HG03060 (cell line): ENCODE data around the gene EN2.

Experiments used
- ATAC-seq: cut with Tn5 transposase; IDR thresholded peaks from one replicate; pipeline ENCODE4 v1.9.1; 2021; ENCODE audit warnings: low read depth, moderate number of reproducible peaks; ENCODE audit not compliant: unreplicated experiment

EN2 gene

GRCh38 chr7:155458111-155458877 lies at the start of gene EN2:
Gene EN2, plus strand, starts transcription at chr7:155458129. Its CDS starts 249 bp downstream, at chr7:155458378.
- ATAC-seq = no peak

GRCh38 chr7:155408651-155409586 lies 49.0 kb upstream of the EN2 start:
- ATAC-seq = no peak

- no peak for ATAC-seq
These were observed 47.9 kb upstream of the EN2 start for GRCh38 chr7:155409980-155410379.

- no peak for ATAC-seq
These were observed 47.5 kb upstream of the EN2 start for GRCh38 chr7:155410431-155410830.

DNA sequence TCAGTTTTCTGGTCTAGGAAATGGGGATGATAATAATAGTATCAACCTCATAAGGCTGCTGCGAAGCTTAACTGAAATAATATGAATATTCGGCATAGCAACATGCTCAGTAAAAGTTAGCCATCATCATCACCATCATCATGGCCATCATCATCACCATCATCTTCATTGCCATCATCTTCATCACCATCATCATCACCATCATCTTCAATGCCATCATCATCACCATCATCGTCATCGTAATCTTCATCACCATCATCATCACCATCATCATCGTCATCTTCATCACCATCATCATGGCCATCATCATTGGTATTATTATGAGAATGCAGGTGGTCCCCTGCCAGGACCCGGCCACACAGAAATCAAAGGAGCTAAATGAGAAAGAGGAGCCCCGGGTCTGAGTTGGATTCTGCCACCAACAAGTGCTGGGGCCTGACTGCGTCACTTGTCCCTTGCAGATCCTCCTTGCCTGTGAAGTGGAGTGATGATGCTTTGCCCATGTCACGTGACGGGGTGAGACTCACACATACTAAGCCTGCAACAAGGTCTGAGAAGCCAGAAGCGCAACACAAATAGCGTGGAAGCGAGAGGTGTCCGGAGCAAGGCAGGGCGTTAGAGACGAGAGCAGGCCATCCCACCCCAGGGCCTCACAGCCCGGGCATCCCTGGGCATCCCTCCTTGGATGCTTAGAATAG lies 46.1 kb upstream of the EN2 start:
- ATAC-seq = no peak

DNA sequence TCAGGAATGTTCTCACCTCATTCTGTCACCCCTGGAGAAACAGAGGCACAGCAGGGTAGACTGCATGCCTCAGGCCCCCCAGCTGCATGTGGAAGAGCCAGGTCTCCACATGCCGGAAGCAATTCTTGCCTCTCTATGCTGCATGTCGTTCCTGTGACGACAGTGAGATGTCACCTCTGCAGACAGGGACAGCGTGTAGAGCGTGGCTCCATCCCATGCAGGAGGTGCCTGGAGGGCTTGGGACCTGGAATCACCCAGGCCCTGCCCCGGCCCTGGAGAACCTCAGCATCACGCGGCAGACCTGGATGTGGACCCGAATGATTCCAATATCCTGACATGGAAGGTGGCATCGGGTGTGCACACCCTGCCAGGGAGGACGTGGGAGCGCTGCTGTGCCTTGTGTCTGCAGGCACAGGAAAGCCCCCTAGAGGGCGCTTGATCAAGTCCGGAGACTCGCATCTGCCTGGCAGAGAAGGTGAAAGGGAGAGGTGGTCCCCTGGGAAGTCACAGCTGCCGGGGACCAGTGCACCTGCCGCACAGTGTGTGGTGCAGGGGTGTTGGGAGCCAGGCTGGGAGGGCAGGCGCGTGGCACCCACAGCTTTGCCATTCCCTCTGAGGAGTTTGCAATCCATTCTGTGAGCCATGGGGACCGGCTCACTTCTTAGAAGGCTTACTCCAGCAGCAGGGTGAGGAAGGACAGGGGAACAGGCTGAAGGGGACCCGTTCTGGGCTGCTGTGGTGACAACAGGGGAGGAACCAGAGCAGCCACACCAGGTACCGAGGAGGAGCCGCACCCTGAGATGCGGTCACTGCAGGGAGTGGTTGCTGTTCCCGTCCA lies 45.3 kb upstream of the EN2 start:
- no peak for ATAC-seq

GRCh38 chr7:155414547-155415492 lies 43.1 kb upstream of the EN2 start:
- ATAC-seq = no peak

- no peak for ATAC-seq
These were observed 41.1 kb upstream of the EN2 start for GRCh38 chr7:155416646-155417380.

DNA sequence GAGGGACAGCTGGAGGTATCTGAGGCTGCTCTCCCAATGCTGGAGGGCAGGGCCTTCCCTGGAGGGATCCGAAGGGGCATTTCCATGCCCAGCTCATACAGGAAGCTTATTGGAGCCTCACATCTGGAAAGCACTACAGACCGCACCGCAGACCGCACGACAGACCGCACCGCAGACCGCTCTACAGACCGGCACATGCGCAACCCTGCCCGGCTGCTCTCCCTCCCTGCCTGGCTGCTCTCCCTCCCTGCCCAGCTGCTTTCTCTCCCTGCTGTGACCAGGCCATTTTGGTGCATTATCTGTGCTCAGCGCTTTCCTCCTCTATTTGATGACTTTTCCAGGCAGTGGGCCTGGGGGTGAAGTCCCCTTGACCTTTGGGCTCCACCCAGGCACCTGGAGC lies 39.6 kb upstream of the EN2 start:
- no peak for ATAC-seq

DNA sequence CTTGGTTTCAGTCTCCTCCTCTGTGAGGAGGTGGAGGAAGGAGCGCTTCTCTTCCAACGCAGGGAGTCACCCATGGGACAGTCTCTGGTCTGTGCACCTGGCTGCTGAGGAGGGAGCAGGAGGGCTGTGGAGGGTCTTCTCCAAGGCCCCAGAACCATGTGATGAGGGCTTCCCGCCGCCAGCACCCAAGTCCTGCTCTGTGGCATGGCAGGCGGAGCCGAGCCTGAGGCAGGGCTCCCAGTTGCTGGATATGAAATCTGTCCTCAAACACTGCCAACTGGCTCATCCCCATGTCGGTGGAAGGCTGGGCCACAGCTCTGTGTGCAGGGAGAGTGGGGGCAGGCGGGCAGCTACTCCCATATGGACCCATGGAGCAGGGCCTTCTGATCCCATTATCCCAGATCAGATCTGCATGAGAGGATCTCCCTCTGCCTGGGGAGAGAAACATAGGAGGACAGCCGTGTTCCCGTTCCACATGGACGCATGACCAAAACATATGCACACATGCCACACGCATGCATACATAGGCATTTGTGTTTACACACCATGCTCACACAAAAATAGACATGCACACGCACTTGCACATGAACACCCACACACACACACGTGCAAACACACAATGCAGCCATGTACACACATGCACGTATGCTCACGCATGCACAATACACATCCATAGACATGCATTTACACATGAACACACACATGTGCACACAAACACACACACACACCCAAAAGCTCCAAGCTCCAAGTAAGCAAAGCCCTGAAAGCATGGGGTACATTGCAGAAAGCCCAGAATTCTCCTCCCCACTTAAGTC lies 38.8 kb upstream of the EN2 start:
- ATAC-seq = no peak

DNA sequence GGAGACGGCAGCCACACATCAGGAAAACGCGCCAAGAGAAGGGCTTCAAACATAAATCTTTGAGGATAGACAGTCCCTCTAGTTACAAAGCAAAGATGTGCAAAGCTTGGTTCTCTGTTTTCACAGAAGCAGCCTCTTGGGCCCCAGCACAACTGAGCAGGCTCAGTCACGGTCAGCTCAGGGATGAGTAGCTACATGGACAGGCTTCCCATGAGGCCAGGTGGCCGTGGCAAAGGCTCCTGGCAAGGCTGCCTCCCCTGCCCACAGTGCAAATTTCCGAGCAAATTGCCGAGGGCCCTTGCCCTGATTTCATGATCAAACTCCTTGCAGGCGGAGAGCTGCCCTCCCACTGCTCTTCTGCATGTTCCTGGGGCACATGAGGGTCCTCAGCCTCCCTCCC lies 37.8 kb upstream of the EN2 start:
- no peak for ATAC-seq

- ATAC-seq = no peak
These were observed 35.8 kb upstream of the EN2 start for GRCh38 chr7:155422151-155422550.

GRCh38 chr7:155422599-155423336 lies 35.2 kb upstream of the EN2 start:
- ATAC-seq = no peak

DNA sequence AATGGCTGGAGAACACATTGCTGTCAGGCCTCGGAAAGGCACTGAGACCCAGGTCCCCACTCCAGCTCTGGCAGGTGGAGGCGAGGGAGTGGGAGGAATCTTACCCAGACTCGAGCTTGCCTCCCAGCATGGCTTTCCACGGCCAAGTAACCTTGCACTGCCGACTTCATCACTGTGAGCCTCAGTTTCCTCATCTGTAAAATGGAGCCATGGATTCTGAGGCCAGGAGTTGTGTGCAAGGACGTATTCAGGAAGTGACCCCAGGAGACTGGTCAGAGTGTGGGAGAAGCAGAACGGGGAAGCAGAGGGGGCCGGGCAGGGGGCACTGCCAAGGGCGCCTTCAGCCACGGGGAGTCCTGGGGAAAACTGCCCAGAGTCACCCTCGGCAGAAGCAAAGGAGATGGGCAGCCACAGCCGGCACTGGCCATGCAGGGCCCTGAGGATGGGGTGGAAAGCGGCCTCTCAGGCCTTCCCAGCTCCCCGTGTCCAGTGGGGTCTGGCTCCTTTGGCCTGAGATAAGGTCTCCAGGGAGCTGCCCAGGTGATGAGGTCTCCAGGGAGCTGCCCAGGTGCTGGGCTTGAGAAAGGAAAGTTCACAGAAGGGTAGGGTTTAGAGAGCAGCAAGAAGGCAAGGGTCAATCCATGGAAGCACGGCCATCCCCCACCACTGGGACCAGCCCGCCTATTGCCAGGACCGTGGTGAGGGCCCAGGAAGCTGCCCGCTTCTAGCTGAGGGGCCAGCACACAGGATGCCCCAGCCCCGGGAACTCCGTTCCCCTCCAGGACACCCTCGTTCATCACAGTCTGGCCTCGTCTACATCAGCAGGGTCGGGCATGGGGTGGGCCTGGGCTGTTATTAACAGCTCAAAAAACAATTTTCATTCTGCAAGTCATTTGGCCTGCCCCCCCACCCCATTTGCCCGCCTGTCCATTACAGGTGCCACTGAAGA lies 34.3 kb upstream of the EN2 start:
- ATAC-seq = no peak

GRCh38 chr7:155424301-155425010 lies 33.5 kb upstream of the EN2 start:
- ATAC-seq = no peak
